ENCODE measurements around the gene MEF2B.
A peak's percentile ranks its signal among the peaks of the same experiment; 100 is the strongest.

MEF2B gene

GRCh38 chr19:19202707-19203011 is 32.6 kb upstream of the MEF2B start:
- H3K9me3 ChIP-seq (ENCODE audit: low read length) = no peaks in the 10 kb centered on the region
- peak overlapping the region; percentile 88 for H3K9ac ChIP-seq (ENCODE audit: low read length)
- H2AFZ ChIP-seq (ENCODE audit: low read length) = no peak overlapping the region
- H3K4me2 ChIP-seq (ENCODE audit: low read length) = peak overlapping the region; percentile 89
- no peaks in the 10 kb centered on the region for H3K9me2 ChIP-seq (ENCODE audit: low read depth, low read length)
- TF ChIP-seq CTCF (IDR thresholded peaks at IDR 0.05; ENCODE audit: low read length) (no peak), EZH2 (IDR thresholded peaks at IDR 0.05; ENCODE audit: borderline replicate concordance, low read length) (no peak)
- H3F3A ChIP-seq (ENCODE audit: insufficient read depth, low read length) = no peaks in the 10 kb centered on the region
- H4K20me1 ChIP-seq (ENCODE audit: insufficient read depth, low read length) = no peaks in the 10 kb centered on the region
- H3K4me1 ChIP-seq (ENCODE audit: insufficient read depth, low read length, severe bottlenecking) = peaks cover 14% of the 10 kb centered on the region
- H3K4me3 ChIP-seq (ENCODE audit: low read depth, low read length, poor library complexity, severe bottlenecking) = peak overlapping the region; percentile 70
- H3K36me3 ChIP-seq (ENCODE audit: insufficient read depth, low read length) = peaks cover 28% of the 10 kb centered on the region
- H3K79me2 ChIP-seq (ENCODE audit: insufficient read depth, low read length) = 0 out of 2 replicates have a peak, but pooled peaks cover 6% of the 10 kb centered on the region
- peak overlapping the region; percentile 19 for H3K27ac ChIP-seq (ENCODE audit: low read depth, low read length, poor library complexity, severe bottlenecking)
- peaks cover 14% of the 10 kb centered on the region; the same call in 1 of the 2 replicates for H3K27me3 ChIP-seq (ENCODE audit: insufficient read depth, low read length)

- Histone ChIP-seq H3K4me1 (ENCODE audit: insufficient read depth, low read length, severe bottlenecking) (peaks cover 14% of the 10 kb centered on the region), H3K9me3 (ENCODE audit: low read length) (no peaks in the 10 kb centered on the region), H3K4me2 (ENCODE audit: low read length) (peak overlapping the region; percentile 89), H3K36me3 (ENCODE audit: insufficient read depth, low read length) (peaks cover 34% of the 10 kb centered on the region), H3K9ac (ENCODE audit: low read length) (peak overlapping the region; percentile 88), H3F3A (ENCODE audit: insufficient read depth, low read length) (no peaks in the 10 kb centered on the region), H3K27ac (ENCODE audit: low read depth, low read length, poor library complexity, severe bottlenecking) (peak overlapping the region; percentile 24), H3K27me3 (ENCODE audit: insufficient read depth, low read length) (0 out of 2 replicates have a peak, but pooled peaks cover 8% of the 10 kb centered on the region), H3K9me2 (ENCODE audit: low read depth, low read length) (no peaks in the 10 kb centered on the region), H2AFZ (ENCODE audit: low read length) (no peak overlapping the region), H3K4me3 (ENCODE audit: low read depth, low read length, poor library complexity, severe bottlenecking) (peak overlapping the region; percentile 70), H4K20me1 (ENCODE audit: insufficient read depth, low read length) (no peaks in the 10 kb centered on the region), H3K79me2 (ENCODE audit: insufficient read depth, low read length) (0 out of 2 replicates have a peak, but pooled peaks cover 6% of the 10 kb centered on the region)
- TF ChIP-seq CTCF (IDR thresholded peaks at IDR 0.05; ENCODE audit: low read length) (no peak), EZH2 (IDR thresholded peaks at IDR 0.05; ENCODE audit: borderline replicate concordance, low read length) (no peak)
Measured at GRCh38 chr19:19201697-19202630, 31.9 kb upstream of the MEF2B start.

GRCh38 chr19:19193926-19194325 is 23.9 kb upstream of the MEF2B start:
- no peaks in the 10 kb centered on the region for H3F3A ChIP-seq (ENCODE audit: insufficient read depth, low read length)
- H3K79me2 ChIP-seq (ENCODE audit: insufficient read depth, low read length) = peaks cover 16% of the 10 kb centered on the region; the same call in 1 of the 2 replicates
- H4K20me1 ChIP-seq (ENCODE audit: insufficient read depth, low read length) = no peaks in the 10 kb centered on the region
- peaks cover 31% of the 10 kb centered on the region for H3K4me1 ChIP-seq (ENCODE audit: insufficient read depth, low read length, severe bottlenecking)
- TF ChIP-seq CTCF (IDR thresholded peaks at IDR 0.05; ENCODE audit: low read length) (no peak), EZH2 (IDR thresholded peaks at IDR 0.05; ENCODE audit: borderline replicate concordance, low read length) (no peak)
- H3K27ac ChIP-seq (ENCODE audit: low read depth, low read length, poor library complexity, severe bottlenecking) = peak overlapping the region; percentile 52
- H3K36me3 ChIP-seq (ENCODE audit: insufficient read depth, low read length) = peaks cover 36% of the 10 kb centered on the region
- H3K27me3 ChIP-seq (ENCODE audit: insufficient read depth, low read length) = no peaks in the 10 kb centered on the region
- H3K4me2 ChIP-seq (ENCODE audit: low read length) = peak overlapping the region; percentile 61
- H3K9ac ChIP-seq (ENCODE audit: low read length) = peak overlapping the region; percentile 81; the same call in 1 of the 2 replicates
- no peaks in the 10 kb centered on the region for H3K9me3 ChIP-seq (ENCODE audit: low read length)
- H3K4me3 ChIP-seq (ENCODE audit: low read depth, low read length, poor library complexity, severe bottlenecking) = peak overlapping the region; percentile 85
- H3K9me2 ChIP-seq (ENCODE audit: low read depth, low read length) = no peaks in the 10 kb centered on the region
- H2AFZ ChIP-seq (ENCODE audit: low read length) = no peak overlapping the region

All from OCI-LY1 (cell line).